GM12891 (cell line): ENCODE measurements around the gene TRIM7.

Experiments
- PAX5 ChIP-seq: IDR thresholded peaks from 2 replicates; pipeline ENCODE4 v1.6.1; 2011; ENCODE audit warnings: low read length, moderate library complexity, mild to moderate bottlenecking; ENCODE audit not compliant: insufficient read depth, severe bottlenecking
- POLR2A ChIP-seq: IDR thresholded peaks from 2 replicates; pipeline ENCODE4 v1.6.1; 2011; ENCODE audit warnings: low read depth, low read length, control low read depth
- POLR2AphosphoS5 ChIP-seq: IDR thresholded peaks from 2 replicates; pipeline ENCODE4 v1.6.1; 2011; ENCODE audit warnings: low read depth, low read length, control low read depth
- POU2F2 ChIP-seq: IDR thresholded peaks from 2 replicates; pipeline ENCODE4 v1.6.1; 2011; ENCODE audit warnings: low read depth, mild to moderate bottlenecking, control low read depth, low read length, moderate library complexity
- SPI1 ChIP-seq: IDR thresholded peaks from 2 replicates; pipeline ENCODE4 v1.6.1; 2011; ENCODE audit warnings: low read depth, low read length, control low read depth
- TAF1 ChIP-seq: IDR thresholded peaks from 2 replicates; pipeline ENCODE4 v1.6.1; 2011; ENCODE audit warnings: low read depth, low read length, control low read depth

GRCh38 chr5:181221792-181222629, 17.0 kb upstream of the TRIM7 start:
- TF ChIP-seq POLR2A, result no peak
- no peak for TF ChIP-seq POLR2AphosphoS5
- no peak for TF ChIP-seq PAX5
- TF ChIP-seq TAF1, result 0 out of 2 replicates have a peak, but pooled peaks have one; percentile 8
- peak; percentile 3; the same call in 1 of the 2 replicates for TF ChIP-seq POU2F2
- TF ChIP-seq SPI1, result no peak
